Adrenal gland (tissue), 12 donors: ENCODE measurements around the gene TRIM24. TPM values are rescaled to one million over a fixed set of nuclear protein-coding genes. Genes with fewer than 3 reads are reported as not detected.

Source experiments
- DNase-seq, 7 donors: peaks; one replicate each; pipeline ENCODE4 v3.0.0-alpha.2; 2019 to 2020
- H3K27ac ChIP-seq, 5 donors: fragments of 200-600 bp; sonication (generic) in 4 of 5; 1 replicate in 3 of 5; 2 replicates in 2 of 5; pipeline versions ENCODE4 v1.5.1 to v1.8.0; 2016 to 2020; ENCODE audit warnings: mild to moderate bottlenecking in 1 of 5
- H3K27me3 ChIP-seq: fragments of 200-600 bp; 2 replicates; pipeline ENCODE4 v1.8.0; 2021
- H3K36me3 ChIP-seq, 2 donors: fragments of 200-600 bp; replicated peaks in 1 of 2; 1 replicate in 1 of 2; 2 replicates in 1 of 2; pipeline versions ENCODE4 v1.5.1 to v1.8.0; 2018 to 2022
- H3K4me1 ChIP-seq, 2 donors: fragments of 200-600 bp; replicated peaks in 1 of 2; 1 replicate in 1 of 2; 2 replicates in 1 of 2; pipeline versions ENCODE4 v1.5.1 to v1.8.0; 2018 to 2021
- H3K4me3 ChIP-seq, 4 donors: fragments of 200-600 bp; sonication (generic) in 3 of 4; one replicate each; pipeline ENCODE4 v1.5.1; 2016 to 2018
- H3K9me3 ChIP-seq, 3 donors: fragments of 200-600 bp; sonication (generic) in 1 of 3; replicated peaks in 1 of 3; 1 replicate in 2 of 3; 2 replicates in 1 of 3; pipeline versions ENCODE4 v1.5.1 to v1.8.0; 2016 to 2021
- POLR2A ChIP-seq, 2 donors: fragments of 450-650 bp; IDR thresholded peaks; one replicate each; pipeline ENCODE4 v1.6.1; 2017; ENCODE audit warnings: antibody characterized with exemption in 2 of 2, mild to moderate bottlenecking in 2 of 2, moderate library complexity in 1 of 2
- WGBS, 4 donors: extraction: QIAGEN DNeasy Blood & Tissue Kit in 2 of 4; methylation state at CpG; one replicate each; pipeline versions ENCODE4 v1.1.5 to v1.1.7; 2013 to 2017; 5-methylcytosine and 5-hydroxymethylcytosine counted together
- intact Hi-C, 2 donors: fragments of 100-400 bp; cut with DNase I; formaldehyde crosslinking; loops; one replicate each; pipeline versions ENCODE4 v1.14.1 to v1.15.0; 2022 to 2023
- polyA plus RNA-seq, 3 donors: library from polyadenylated mRNA; stranded (reverse); fragments of 200-250 nt in 2 of 3; fragments of 350-450 nt in 1 of 3; fragmentation: Illumina TruSeq in 1 of 3; extraction: RNeasy Lipid Tissue Mini Kit (QIAGEN cat#74804) in 1 of 3; gene quantifications; one replicate each; pipeline ENCODE4 v1.2.3, GENCODE V29; 2013 to 2014
- total RNA-seq, 9 donors: library from RNA; depleted of rRNA in 4 of 9; stranded (reverse); fragments of >200 nt in 4 of 9; fragments of 120-200 nt in 1 of 9; fragmentation: NEBNext Ultra II Directional in 1 of 9; extraction: Animal tissue kit (Norgen Biotek cat#: 25700) in 1 of 9; gene quantifications; one replicate each; pipeline versions ENCODE4 v1.1.0 to v1.2.4, GENCODE V29; 2013 to 2023
- TF ChIP-seq, protein P1 (sequence below), 6 experiments: fragments of 450-650 bp in 4 of 6; fragments of 200-600 bp in 2 of 6; sonication (generic) in 1 of 6; IDR thresholded peaks; 1 replicate in 5 of 6; 2 replicates in 1 of 6; pipeline versions ENCODE4 v1.5.1 to v1.8.0; 2016 to 2021; ENCODE audit warnings: antibody characterized with exemption in 6 of 6, mild to moderate bottlenecking in 2 of 6, moderate library complexity in 1 of 6
- donor health status: healthy with polysubstance abuse.
- donor health status: Bipolar disorder and iron deficiency.
- donor health status: DM: yes; HTN: yes; CAD: no.
- donor health status: DM: no; HTN: no; CAD: no.
- donor health status: DM: no; HTN: no; CAD: no.
- donor health status: DM: yes; HTN: yes; CAD: no.

Gene TRIM24
- total and polyA plus RNA-seq, 12 donors: 22.7 to 103 (median 59.4) TPM

- no peak overlapping the region for H3K4me3 ChIP-seq
- 84 to 89% (median 88%) methylated on average over 4 of the region's 4 CpGs for WGBS, 4 donors
- no peak overlapping the region for H3K27ac ChIP-seq
- H3K4me1 ChIP-seq: peaks cover 7 to 17% of the 10 kb centered on the region in 2 donors
- intact Hi-C loops: no loop called here
- no peak for DNase-seq
- TF ChIP-seq POLR2A (IDR thresholded peaks at IDR 0.05): no peak
- TF ChIP-seq, protein P1, sequence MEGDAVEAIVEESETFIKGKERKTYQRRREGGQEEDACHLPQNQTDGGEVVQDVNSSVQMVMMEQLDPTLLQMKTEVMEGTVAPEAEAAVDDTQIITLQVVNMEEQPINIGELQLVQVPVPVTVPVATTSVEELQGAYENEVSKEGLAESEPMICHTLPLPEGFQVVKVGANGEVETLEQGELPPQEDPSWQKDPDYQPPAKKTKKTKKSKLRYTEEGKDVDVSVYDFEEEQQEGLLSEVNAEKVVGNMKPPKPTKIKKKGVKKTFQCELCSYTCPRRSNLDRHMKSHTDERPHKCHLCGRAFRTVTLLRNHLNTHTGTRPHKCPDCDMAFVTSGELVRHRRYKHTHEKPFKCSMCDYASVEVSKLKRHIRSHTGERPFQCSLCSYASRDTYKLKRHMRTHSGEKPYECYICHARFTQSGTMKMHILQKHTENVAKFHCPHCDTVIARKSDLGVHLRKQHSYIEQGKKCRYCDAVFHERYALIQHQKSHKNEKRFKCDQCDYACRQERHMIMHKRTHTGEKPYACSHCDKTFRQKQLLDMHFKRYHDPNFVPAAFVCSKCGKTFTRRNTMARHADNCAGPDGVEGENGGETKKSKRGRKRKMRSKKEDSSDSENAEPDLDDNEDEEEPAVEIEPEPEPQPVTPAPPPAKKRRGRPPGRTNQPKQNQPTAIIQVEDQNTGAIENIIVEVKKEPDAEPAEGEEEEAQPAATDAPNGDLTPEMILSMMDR (IDR thresholded peaks at IDR 0.05): no peak
- no peaks in the 10 kb centered on the region for H3K27me3 ChIP-seq
- no peaks in the 10 kb centered on the region for H3K36me3 ChIP-seq
- no peaks in the 10 kb centered on the region for H3K9me3 ChIP-seq
These were observed 31.7 kb downstream of the TRIM24 start for GRCh38 chr7:138491612-138492386.

GRCh38 chr7:138492423-138492822 lies 32.4 kb downstream of the TRIM24 start:
- Histone ChIP-seq H3K4me3 (no peak overlapping the region), H3K9me3 (no peaks in the 10 kb centered on the region), H3K4me1 (peaks cover 4 to 15% of the 10 kb centered on the region in 2 donors), H3K27me3 (no peaks in the 10 kb centered on the region), H3K36me3 (no peaks in the 10 kb centered on the region), H3K27ac (no peak overlapping the region)
- intact Hi-C loops: no loop called here
- TF ChIP-seq, protein P1 (IDR thresholded peaks at IDR 0.05): no peak
- TF ChIP-seq POLR2A (IDR thresholded peaks at IDR 0.05): no peak
- no peak for DNase-seq
- WGBS, 4 donors: 80 to 90% (median 82%) methylated on average over 4 of the region's 4 CpGs

- Histone ChIP-seq H3K4me3 (no peak overlapping the region), H3K27ac (no peak overlapping the region), H3K9me3 (no peaks in the 10 kb centered on the region), H3K27me3 (no peaks in the 10 kb centered on the region), H3K4me1 (peaks cover 0 to 8% of the 10 kb centered on the region in 2 donors), H3K36me3 (no peaks in the 10 kb centered on the region)
- TF ChIP-seq, protein P1 (IDR thresholded peaks at IDR 0.05): no peak
- TF ChIP-seq POLR2A (IDR thresholded peaks at IDR 0.05): no peak
- 85 to 98% (median 90%) methylated on average over 3 of the region's 3 CpGs for WGBS, 4 donors
- no peak for DNase-seq
- intact Hi-C loops: no loop called here
These were observed 33.5 kb downstream of the TRIM24 start for GRCh38 chr7:138493535-138493934.

GRCh38 chr7:138495485-138495884 lies 35.4 kb downstream of the TRIM24 start:
- no peak for TF ChIP-seq POLR2A (IDR thresholded peaks at IDR 0.05)
- TF ChIP-seq, protein P1 (IDR thresholded peaks at IDR 0.05): no peak
- no peak overlapping the region for H3K4me3 ChIP-seq
- peaks cover 0 to 8% of the 10 kb centered on the region in 2 donors for H3K4me1 ChIP-seq
- H3K36me3 ChIP-seq: no peaks in the 10 kb centered on the region
- WGBS, 4 donors: 86 to 95% (median 91%) methylated on average over 1 of the region's 1 CpG
- intact Hi-C loops: no loop called here
- no peaks in the 10 kb centered on the region for H3K27me3 ChIP-seq
- H3K27ac ChIP-seq: no peak overlapping the region
- no peak for DNase-seq
- H3K9me3 ChIP-seq: no peaks in the 10 kb centered on the region
